ENCODE data around the gene MPND. TPM values are rescaled to one million over a fixed set of nuclear protein-coding genes. Genes with fewer than 3 reads are reported as not detected.

The MPND gene
- total RNA-seq, 2 donors from 2014 or later = 5.8 to 10.8 TPM

- H3K9me3 ChIP-seq = no peaks in the 10 kb centered on the region
- DNase-seq (ENCODE audit: low spot score) (no peak), ATAC-seq (ENCODE audit: insufficient number of reproducible peaks, low FRiP score, low read depth) (no peak)
- no peak within 1 kb of the TSS for H3K27ac ChIP-seq
- H3K36me3 ChIP-seq = no peaks in the 10 kb centered on the region
- peaks cover 4% of the 10 kb centered on the region for H3K27me3 ChIP-seq (replicated peaks; ENCODE audit: insufficient read depth)
- peak within 1 kb of the TSS; percentile 50 for H3K4me3 ChIP-seq
- no peaks in the 10 kb centered on the region for H3K4me1 ChIP-seq (ENCODE audit: control insufficient read depth in 1 of 2, low read depth in 2 of 2)
- no peak for TF ChIP-seq CTCF (IDR thresholded peaks at IDR 0.05)
These were observed 38.7 kb upstream of the MPND start, which contains the start of gene FSD1 for GRCh38 chr19:4304538-4305256. Gene FSD1 (plus strand): TSS chr19:4304598. CDS start chr19:4304747, 149 bp downstream.

GRCh38 chr19:4305257-4305612, 38.1 kb upstream of the MPND start:
- Histone ChIP-seq H3K9me3 (no peaks in the 10 kb centered on the region), H3K4me1 (ENCODE audit: control insufficient read depth in 1 of 2, low read depth in 2 of 2) (no peaks in the 10 kb centered on the region), H3K27me3 (replicated peaks; ENCODE audit: insufficient read depth) (peaks cover 4% of the 10 kb centered on the region), H3K4me3 (no peak overlapping the region), H3K36me3 (no peaks in the 10 kb centered on the region), H3K27ac (no peak overlapping the region)
- DNase-seq (ENCODE audit: low spot score) (no peak), ATAC-seq (ENCODE audit: insufficient number of reproducible peaks, low FRiP score, low read depth) (no peak)
- no peak for TF ChIP-seq CTCF (IDR thresholded peaks at IDR 0.05)

GRCh38 chr19:4305659-4306058, 37.7 kb upstream of the MPND start:
- Histone ChIP-seq H3K27me3 (replicated peaks; ENCODE audit: insufficient read depth) (peaks cover 4% of the 10 kb centered on the region), H3K36me3 (no peaks in the 10 kb centered on the region), H3K27ac (no peak overlapping the region), H3K9me3 (no peaks in the 10 kb centered on the region), H3K4me1 (ENCODE audit: control insufficient read depth in 1 of 2, low read depth in 2 of 2) (no peaks in the 10 kb centered on the region), H3K4me3 (no peak overlapping the region)
- TF ChIP-seq CTCF (IDR thresholded peaks at IDR 0.05) = no peak
- no peak for ATAC-seq (ENCODE audit: insufficient number of reproducible peaks, low FRiP score, low read depth)
- no peak for DNase-seq (ENCODE audit: low spot score)

GRCh38 chr19:4310247-4311121, 32.9 kb upstream of the MPND start:
- no peak for ATAC-seq (ENCODE audit: insufficient number of reproducible peaks, low FRiP score, low read depth)
- H3K27me3 ChIP-seq (replicated peaks; ENCODE audit: insufficient read depth) = no peaks in the 10 kb centered on the region
- H3K9me3 ChIP-seq = no peaks in the 10 kb centered on the region
- H3K4me3 ChIP-seq = no peak overlapping the region
- no peaks in the 10 kb centered on the region for H3K36me3 ChIP-seq
- no peaks in the 10 kb centered on the region for H3K4me1 ChIP-seq (ENCODE audit: control insufficient read depth in 1 of 2, low read depth in 2 of 2)
- H3K27ac ChIP-seq = no peak overlapping the region
- DNase-seq (ENCODE audit: low spot score) = no peak
- TF ChIP-seq CTCF (IDR thresholded peaks at IDR 0.05) = no peak

GRCh38 chr19:4313847-4314490, 29.4 kb upstream of the MPND start:
- H3K4me3 ChIP-seq = no peak overlapping the region
- TF ChIP-seq CTCF (IDR thresholded peaks at IDR 0.05) = no peak
- H3K36me3 ChIP-seq = no peaks in the 10 kb centered on the region
- no peaks in the 10 kb centered on the region for H3K9me3 ChIP-seq
- ATAC-seq (ENCODE audit: insufficient number of reproducible peaks, low FRiP score, low read depth) (no peak), DNase-seq (ENCODE audit: low spot score) (no peak)
- H3K27me3 ChIP-seq (replicated peaks; ENCODE audit: insufficient read depth) = no peaks in the 10 kb centered on the region
- no peak overlapping the region for H3K27ac ChIP-seq
- no peaks in the 10 kb centered on the region for H3K4me1 ChIP-seq (ENCODE audit: control insufficient read depth in 1 of 2, low read depth in 2 of 2)

All from thoracic aorta (tissue), 2 donors.